ES-I3 (cell line): Measurements from ENCODE around the gene TMEM170B.

Source experiments
- H3K36me3 ChIP-seq: 2 replicates; pipeline ENCODE4 v1.6.1; 2013; ENCODE audit warnings: mild to moderate bottlenecking, low read length, control low read depth, moderate library complexity; ENCODE audit not compliant: insufficient read depth
- H3K4me1 ChIP-seq: 2 replicates; pipeline ENCODE4 v1.6.1; 2013; ENCODE audit warnings: mild to moderate bottlenecking, control low read depth, low read length; ENCODE audit not compliant: insufficient read depth
- H3K9ac ChIP-seq: 2 replicates; pipeline ENCODE4 v1.6.1; 2013; ENCODE audit warnings: low read depth, mild to moderate bottlenecking, low read length, moderate library complexity
- H3K9me3 ChIP-seq: 2 replicates; pipeline ENCODE4 v1.6.1; 2013; ENCODE audit warnings: mild to moderate bottlenecking, low read length, moderate library complexity; ENCODE audit not compliant: control insufficient read depth, insufficient read depth

The TMEM170B gene

DNA sequence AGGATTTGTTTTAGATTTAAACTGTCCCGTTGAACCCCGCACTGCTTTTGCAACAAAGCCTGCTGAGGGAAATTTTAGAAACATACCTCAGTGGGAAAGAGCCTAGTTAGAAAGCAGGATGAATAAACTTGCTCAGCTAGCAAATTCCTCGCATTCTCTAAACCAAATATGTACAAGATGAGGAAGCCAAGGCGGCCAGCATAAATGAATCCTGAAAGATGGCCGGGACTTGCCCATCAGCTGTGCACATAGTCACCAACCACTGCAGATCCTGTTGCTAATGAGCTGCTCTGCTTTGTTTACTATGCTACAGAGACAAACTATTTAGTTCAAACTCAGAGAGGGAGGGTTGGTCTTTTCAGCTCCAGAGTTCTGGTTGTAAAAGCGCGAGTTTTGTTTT is 49.0 kb downstream of the TMEM170B start:
- H3K4me1 ChIP-seq: peaks cover 14% of the 10 kb centered on the region
- no peak overlapping the region; the same call in 1 of the 2 replicates for H3K9ac ChIP-seq
- H3K9me3 ChIP-seq: peaks cover 3% of the 10 kb centered on the region
- H3K36me3 ChIP-seq: no peaks in the 10 kb centered on the region

DNA sequence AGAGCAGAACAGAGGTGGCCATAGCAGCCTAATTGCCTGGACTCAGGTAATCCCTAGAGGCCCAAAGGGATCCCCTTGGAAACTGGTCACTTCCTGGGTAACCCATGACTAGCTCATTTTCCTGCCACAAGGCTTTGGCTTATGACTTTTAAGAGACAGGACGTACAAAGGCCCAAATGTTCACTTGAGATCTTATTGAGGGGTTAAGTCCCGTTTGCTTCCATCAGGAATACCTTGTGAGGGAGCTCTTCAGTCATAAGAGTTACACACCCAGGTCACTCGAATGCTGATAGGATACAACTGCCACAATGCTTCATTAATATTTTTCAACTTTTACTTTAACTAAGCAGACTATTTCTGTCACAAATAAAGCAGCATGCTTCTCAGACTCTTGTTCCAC is 51.7 kb downstream of the TMEM170B start:
- peaks cover 12% of the 10 kb centered on the region for H3K4me1 ChIP-seq
- no peaks in the 10 kb centered on the region for H3K36me3 ChIP-seq
- peaks cover 3% of the 10 kb centered on the region for H3K9me3 ChIP-seq
- H3K9ac ChIP-seq: no peak overlapping the region

DNA sequence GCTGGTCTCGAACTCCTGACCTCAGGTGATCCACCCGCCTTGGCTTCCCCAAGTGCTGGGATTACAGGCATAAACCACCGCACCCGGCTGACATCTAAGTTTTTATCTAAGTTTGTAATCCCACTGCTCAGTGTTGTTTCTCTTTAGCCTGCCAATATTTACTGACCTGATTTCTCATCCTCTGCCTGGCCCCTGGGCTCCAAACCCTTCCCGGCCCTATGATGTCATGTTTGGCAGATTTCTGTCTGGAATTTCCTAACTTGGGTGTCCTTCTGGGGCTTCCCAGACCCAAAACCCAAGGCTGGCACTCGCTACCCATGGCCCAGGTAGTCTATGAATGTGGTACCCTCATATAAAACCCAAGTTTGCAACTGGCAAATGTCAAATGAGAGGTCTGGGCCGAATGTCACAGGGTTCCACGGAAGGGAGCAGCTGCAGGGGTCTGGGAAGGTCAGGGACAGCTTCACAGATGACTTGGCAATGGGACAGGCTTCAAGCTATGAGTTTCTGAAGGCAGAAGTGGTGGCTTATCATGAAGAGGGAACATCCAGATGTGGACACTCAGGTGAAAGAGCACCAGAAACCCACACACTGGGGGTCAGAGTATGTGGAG is 54.9 kb downstream of the TMEM170B start:
- peaks cover 3% of the 10 kb centered on the region for H3K9me3 ChIP-seq
- H3K9ac ChIP-seq: no peak overlapping the region
- H3K4me1 ChIP-seq: no peaks in the 10 kb centered on the region
- no peaks in the 10 kb centered on the region for H3K36me3 ChIP-seq

DNA sequence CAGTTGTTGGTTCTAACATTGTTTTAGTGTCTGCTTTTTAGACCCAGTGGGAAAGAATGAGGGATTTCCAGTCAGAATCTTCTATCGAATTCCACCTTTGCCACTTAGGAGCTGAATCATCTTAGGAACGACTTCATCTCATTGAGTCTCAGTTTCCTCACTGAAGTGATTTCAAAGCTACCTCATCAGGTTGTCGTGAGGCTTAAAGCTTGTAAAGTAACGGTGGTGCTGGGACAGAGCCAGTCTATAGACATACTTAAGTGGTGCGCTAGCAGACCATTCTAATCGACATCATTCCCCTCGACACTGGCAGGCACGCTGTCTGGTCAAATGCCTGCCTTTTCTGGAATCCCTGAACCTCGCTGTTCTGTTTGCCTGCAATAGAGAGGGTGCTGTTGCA is 55.5 kb downstream of the TMEM170B start:
- no peaks in the 10 kb centered on the region for H3K36me3 ChIP-seq
- no peaks in the 10 kb centered on the region for H3K4me1 ChIP-seq
- H3K9ac ChIP-seq: no peak overlapping the region
- peaks cover 3% of the 10 kb centered on the region for H3K9me3 ChIP-seq

DNA sequence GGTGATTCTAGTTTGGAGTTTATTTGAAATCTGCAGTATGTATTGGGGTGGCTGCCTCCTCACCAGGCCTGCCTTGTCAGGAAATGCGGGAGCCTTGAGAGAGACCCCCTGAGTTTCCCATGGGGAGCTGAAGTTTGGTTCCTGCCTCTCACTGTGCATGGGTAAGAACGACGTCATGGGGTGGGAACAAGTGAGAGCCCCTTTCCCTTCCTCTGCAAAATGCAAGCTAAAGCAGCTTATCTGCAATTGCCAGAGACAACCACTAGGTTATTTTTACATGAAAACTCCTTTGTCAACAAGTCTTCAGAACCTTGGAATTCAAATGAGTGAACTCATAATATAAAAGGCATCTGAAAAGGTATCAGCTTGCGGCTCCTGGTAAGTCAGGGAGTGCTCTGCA is 58.4 kb downstream of the TMEM170B start:
- Histone ChIP-seq H3K9ac (no peak overlapping the region), H3K4me1 (no peaks in the 10 kb centered on the region; the same call in 1 of the 2 replicates), H3K36me3 (no peaks in the 10 kb centered on the region), H3K9me3 (no peaks in the 10 kb centered on the region)

DNA sequence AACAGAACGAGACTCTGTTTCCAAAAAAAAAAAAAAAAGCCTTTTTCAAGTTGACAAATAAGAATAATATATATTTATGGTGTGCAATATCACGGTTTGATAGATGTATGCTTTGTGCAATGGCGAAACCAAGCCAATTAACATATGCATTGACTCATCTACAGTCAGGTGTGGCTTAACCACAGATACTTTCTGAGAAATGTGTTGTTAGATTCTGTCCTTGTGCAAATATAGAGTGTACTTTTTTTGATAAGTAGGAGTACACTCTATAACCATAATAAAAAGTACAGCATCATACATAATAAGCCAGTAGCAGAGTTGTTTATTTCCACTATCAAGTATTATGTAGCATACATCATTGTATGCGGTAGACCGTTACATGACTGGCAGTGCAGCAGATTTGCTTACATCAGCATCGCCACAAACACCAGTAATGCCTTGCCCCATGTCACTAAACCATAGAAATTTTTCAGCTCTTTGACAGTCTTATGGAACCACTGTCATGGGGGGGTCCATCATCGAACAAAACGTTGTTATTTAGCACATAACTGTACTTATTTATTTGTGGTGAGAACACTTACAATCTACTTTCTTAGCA is 59.2 kb downstream of the TMEM170B start:
- Histone ChIP-seq H3K4me1 (peaks cover 2% of the 10 kb centered on the region; the same call in 1 of the 2 replicates), H3K9ac (no peak overlapping the region), H3K9me3 (no peaks in the 10 kb centered on the region), H3K36me3 (no peaks in the 10 kb centered on the region)

DNA sequence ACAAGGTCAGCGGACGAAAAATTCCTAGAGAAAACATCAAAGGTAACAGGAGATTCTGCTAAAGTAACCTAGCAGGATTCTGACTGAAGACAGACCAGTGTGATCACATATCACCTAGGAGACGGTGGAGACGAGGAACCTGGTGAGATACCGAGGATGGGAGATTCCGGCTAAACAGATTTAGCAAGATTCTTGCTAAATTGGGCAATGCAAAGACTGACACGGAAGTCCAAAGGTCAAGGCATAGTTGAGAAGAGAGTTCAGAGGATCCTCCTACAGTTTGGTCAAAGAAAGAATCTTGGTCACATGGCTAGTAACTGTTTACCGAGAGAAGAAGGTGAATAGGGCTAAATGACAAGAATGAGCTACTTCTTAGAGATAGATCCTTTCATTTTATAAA is 61.1 kb downstream of the TMEM170B start:
- H3K36me3 ChIP-seq: no peaks in the 10 kb centered on the region
- H3K4me1 ChIP-seq: peaks cover 9% of the 10 kb centered on the region
- no peak overlapping the region for H3K9ac ChIP-seq
- no peaks in the 10 kb centered on the region for H3K9me3 ChIP-seq

DNA sequence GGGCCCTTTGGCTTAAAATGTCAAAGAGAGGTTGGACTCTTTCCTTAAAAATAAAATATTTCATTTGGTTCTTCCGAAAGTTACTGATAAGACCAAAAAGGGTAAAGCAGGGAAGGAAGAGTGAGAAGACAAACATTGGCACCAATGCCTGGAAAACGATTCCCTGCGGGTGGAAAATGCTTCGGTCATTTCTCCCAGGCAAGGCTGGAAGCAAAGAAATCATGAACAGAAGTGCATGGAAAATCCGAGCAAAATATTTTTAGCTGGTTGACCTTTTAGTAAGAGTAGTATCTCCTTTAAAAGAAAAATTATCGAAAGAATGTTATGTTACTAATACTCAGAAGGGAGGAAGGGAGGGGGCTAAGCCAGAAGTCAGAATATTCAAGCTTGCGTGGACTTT is 62.7 kb downstream of the TMEM170B start:
- Histone ChIP-seq H3K4me1 (peaks cover 12% of the 10 kb centered on the region), H3K36me3 (no peaks in the 10 kb centered on the region), H3K9ac (no peak overlapping the region), H3K9me3 (no peaks in the 10 kb centered on the region)

DNA sequence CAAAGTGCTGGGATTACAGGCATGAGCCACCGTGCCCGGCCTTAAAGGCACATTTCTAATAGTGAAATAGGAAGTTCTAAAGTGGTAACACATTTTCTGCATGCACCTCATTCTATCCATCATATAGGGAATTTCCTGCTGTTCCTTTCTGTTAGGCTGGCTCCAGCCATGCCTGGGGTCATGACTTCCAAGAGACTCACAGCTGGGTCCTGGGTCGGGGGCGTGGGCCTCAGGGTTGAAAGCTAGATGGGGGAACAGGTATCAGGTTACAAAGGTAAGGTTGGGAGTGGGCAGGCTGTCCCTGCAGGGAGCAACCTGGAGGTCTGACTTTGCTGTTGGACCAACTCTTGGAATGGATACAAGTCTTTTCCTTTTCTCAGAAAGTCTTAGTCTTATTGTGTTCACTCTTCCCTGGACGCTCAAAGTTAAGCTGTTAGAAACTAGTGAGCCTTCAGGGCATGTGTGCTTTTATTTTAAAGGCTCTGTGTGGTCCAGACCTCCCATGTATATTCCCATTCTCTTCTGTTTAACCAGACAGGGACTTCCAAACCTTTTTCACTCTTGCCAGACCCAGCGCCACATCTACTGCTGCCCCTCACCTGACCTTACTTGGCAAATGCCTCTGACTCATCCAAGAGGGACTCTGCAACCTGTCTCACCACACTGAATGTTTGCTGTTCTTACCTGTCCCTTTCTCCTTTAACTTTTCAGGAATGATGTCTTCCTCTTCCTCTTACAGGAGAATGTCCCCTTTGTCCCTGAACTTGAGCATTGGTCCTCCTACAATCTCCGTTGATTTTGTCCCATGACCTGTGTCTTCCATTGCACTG is 64.4 kb downstream of the TMEM170B start:
- no peak overlapping the region for H3K9ac ChIP-seq
- H3K9me3 ChIP-seq: no peaks in the 10 kb centered on the region
- peaks cover 14% of the 10 kb centered on the region for H3K4me1 ChIP-seq
- H3K36me3 ChIP-seq: no peaks in the 10 kb centered on the region; the same call in 1 of the 2 replicates

DNA sequence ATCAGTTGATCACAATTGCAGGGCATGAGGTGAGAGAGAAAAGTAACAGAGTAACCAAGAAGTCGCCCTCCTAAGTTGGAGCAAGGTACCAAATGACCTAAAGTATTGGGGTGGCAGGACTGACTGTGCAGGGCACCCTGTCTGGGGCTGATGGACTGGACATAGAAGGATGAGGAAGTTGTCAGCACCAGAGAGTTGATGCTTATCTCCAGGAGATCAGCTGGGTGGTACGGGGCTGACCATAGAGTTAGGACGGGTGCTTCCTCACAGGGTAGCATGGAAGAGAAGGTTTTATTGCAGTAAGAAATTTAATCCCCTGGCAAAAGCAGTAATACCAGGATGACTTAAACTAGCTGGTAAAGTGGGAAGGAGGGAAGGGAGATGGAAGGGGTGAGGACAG is 66.7 kb downstream of the TMEM170B start:
- Histone ChIP-seq H3K9ac (no peak overlapping the region), H3K4me1 (peaks cover 14% of the 10 kb centered on the region), H3K9me3 (no peaks in the 10 kb centered on the region)

DNA sequence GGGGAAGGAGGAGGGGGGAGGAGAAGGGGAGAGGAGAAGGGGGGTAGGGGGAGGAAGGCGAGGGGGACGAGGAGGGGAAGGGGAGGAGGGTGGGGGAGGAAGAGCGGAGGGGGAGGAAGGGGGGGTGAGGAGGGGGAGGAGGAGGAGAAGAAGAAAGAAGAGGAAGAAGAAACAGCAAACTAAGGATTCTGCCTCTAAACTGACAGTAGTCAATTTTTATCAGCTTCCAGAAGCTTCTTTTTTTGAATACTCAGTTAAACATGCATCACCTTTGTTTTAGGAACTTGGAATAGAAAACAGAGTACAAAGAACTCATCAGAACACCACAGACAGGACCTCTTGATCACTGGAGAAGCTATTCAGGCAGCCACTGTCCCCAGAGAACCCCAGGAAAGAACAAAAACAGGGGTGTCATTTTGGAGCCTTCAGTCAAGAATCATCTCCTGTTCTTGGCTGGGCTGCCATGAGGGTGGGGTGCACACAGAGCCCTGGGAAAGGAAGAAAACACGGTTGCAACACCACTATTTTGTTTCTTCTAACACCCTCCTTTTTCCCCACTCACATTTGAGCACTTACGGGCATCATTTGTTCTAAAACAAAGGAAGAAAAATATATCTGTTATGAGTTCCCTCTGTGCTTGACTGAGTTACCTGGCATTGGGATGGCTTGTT is 67.4 kb downstream of the TMEM170B start:
- Histone ChIP-seq H3K36me3 (no peaks in the 10 kb centered on the region; the same call in 1 of the 2 replicates), H3K9me3 (no peaks in the 10 kb centered on the region), H3K4me1 (peaks cover 18% of the 10 kb centered on the region), H3K9ac (no peak overlapping the region)

More for the DNA sequence above, 66.7 kb downstream of the TMEM170B start:
- H3K36me3 ChIP-seq: no peaks in the 10 kb centered on the region; the same call in 1 of the 2 replicates

DNA sequence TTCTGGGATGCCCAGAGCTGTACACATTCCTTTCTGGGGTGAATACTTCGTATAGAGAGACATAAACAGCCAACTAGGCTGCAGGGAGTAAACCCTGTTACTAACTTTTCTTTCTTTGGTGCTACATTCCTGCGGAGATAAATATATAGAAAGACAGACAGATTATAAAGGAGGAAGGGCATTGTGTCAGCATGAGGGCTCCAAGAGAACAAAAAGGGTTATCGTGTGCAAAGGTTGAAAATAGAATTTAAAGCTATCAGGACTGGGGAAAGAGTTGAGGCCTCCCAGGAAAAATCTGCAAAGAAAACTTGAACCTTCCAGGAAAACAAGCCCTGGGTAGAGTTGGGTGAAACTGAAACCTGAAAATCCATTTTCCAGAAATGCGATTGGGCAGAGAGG is 68.0 kb downstream of the TMEM170B start:
- H3K9ac ChIP-seq: no peak overlapping the region
- no peaks in the 10 kb centered on the region for H3K9me3 ChIP-seq
- no peaks in the 10 kb centered on the region; the same call in 1 of the 2 replicates for H3K36me3 ChIP-seq
- peaks cover 18% of the 10 kb centered on the region for H3K4me1 ChIP-seq

DNA sequence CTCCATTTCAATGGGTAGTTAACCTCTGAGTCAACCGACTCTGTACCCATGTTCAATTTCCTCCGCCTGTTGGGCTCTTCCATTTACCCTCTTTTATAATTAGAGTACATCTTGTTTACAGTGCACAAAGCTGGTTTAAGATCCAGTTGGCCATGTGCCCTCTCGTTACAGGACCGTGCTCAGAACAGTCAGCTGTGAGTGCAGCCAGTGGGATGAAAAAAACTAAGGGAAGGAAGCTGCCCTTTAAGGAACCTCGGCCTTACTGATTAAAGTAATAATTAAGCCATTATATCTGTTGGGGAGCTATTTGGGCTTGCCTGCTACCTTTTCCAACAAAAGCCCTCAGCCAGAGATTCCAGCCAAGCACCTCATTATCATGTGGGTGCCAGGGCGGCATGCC is 68.8 kb downstream of the TMEM170B start:
- H3K4me1 ChIP-seq: peaks cover 18% of the 10 kb centered on the region
- no peak overlapping the region for H3K9ac ChIP-seq
- H3K9me3 ChIP-seq: no peaks in the 10 kb centered on the region
- H3K36me3 ChIP-seq: no peaks in the 10 kb centered on the region; the same call in 1 of the 2 replicates

DNA sequence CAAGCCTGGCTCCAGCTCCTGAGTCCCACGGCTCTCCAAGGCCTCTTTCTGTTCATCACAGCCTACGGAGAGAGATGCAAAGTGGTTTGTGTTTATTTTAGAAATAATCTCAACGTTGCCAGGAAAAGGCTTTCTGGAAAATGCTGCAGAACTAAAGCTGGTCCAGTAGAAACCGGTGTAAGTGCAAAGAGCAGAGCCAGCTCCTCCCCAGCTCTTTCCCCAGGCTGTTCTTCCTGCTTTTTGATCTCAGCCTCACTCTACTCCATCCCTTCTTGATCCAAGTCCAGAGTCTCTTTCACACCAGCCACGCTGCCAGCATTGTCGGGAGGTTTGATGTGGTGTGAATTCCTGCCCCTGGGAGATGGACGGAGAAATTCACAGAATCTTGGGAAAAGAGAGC is 69.8 kb downstream of the TMEM170B start:
- Histone ChIP-seq H3K9me3 (no peaks in the 10 kb centered on the region; the same call in 1 of the 2 replicates), H3K9ac (no peak overlapping the region), H3K36me3 (no peaks in the 10 kb centered on the region; the same call in 1 of the 2 replicates), H3K4me1 (peaks cover 9% of the 10 kb centered on the region)
